SU-DHL-6 (cell line): ENCODE results near the gene PLCXD3.

Experiments used
- CTCF ChIP-seq: fragments of 200-600 bp; sonication (generic); IDR thresholded peaks from one replicate; pipeline ENCODE4 v1.5.1; 2017; ENCODE audit warnings: antibody characterized with exemption, mild to moderate bottlenecking, low read length, moderate library complexity; ENCODE audit not compliant: insufficient read depth, poor library complexity, severe bottlenecking
- EZH2phosphoT487 ChIP-seq: fragments of 200-600 bp; sonication (generic), shearing (Covaris generic); conservative IDR thresholded peaks from 2 replicates; pipeline ENCODE4 v1.6.1; 2018; ENCODE audit warnings: mild to moderate bottlenecking, antibody characterized with exemption, low read length, moderate library complexity, mixed read lengths

- TF ChIP-seq CTCF = no peak
- no peak for TF ChIP-seq EZH2phosphoT487
These were observed 219.6 kb downstream of the PLCXD3 start for GRCh38 chr5:41290810-41291209.
